Fibroblast of skin of right biceps (primary cell): ENCODE data around the gene WFDC11.
A peak's percentile ranks its signal among the peaks of the same experiment; 100 is the strongest.
"Not testable (repeated sequence)": the region's sequence is repeated elsewhere in the genome, so short reads cannot be mapped to it uniquely, and the experiment has no call there.

Source experiments
- DNase-seq: peaks from one replicate; pipeline ENCODE4 v3.0.0-alpha.2; 2013

WFDC11 gene

DNA sequence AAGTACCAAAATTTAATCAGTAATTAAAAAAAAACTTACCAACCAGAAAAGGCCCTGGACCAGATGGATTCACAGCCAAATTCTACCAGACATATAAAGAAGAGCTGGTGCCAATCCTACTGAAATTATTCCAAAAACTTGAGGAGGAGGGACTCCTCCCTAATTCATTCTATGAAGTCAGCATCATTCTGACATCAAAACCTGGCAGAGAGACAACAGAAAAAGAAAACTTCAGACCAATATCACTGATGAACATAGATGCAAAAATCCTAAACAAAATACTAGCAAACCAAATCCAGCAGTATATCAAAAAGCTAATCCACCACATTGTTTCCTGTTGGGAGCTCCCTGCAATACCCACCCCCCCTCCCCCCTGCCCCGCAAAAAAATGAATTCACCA, at the start of gene WFDC11:
TSS of gene WFDC11 (minus strand) at position 101 of the 400 bp plus-strand sequence. CDS start 19,639 bp downstream, outside the sequence.
- no peak for DNase-seq

GRCh38 chr20:45716141-45716688, 46.2 kb upstream of the WFDC11 start:
- not testable (repeated sequence) for DNase-seq

DNA sequence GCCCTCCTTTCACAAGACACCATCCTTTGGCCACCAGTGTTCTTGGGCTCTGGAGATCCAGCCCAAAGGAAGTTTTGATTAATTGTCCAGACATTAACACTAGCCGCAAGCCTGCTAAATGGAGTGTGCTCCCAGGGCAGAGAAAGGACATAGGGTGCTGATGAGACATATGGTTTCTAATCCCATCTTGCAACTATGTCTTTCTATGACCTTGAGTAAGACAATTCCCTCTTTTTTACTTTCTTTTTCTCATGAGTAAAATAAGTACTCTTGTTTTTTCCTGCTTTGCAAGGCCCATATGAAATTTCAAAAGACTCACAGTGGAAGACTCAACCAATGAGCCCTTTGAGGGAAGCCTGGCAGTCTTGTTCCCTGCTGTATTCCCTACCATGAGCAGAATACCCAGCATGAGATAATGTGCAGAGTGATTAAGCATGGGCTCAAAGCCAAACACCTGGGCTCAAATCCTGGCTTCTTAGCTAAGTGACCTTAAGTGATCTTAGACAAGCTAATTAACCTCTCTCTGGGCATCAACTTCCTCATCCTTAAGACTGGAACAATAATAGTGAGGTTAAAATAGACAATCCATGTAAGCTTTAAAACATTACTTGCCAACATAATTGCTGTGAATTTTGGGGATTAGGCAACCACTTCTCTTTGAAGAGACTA, 35.1 kb upstream of the WFDC11 start, which contains the start of gene WFDC10B:
TSS of gene WFDC10B (minus strand) at position 51 of the 669 bp plus-strand sequence. CDS start 19,027 bp downstream, outside the sequence.
- DNase-seq = no peak

DNA sequence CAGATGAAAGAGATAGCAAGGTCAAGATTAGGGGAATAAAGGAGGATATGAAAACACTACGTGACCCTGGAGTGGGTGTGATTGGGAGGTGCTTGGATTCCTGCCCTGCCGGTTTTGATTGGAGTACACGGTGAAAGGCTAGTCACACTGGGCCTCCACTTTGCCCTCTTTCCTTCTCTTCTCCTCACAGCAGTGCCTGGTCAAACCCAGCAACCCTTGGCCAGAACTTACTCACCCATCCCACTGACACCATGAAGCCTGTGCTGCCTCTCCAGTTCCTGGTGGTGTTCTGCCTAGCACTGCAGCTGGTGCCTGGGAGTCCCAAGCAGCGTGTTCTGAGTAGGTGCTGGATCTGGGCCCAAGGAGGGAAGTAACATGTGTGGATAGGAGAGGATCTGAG, 31.8 kb upstream of the WFDC11 start, which contains the start of gene WFDC13:
TSS of gene WFDC13 (plus strand) at position 166 of the 400 bp plus-strand sequence. CDS start at position 252, 86 bp downstream.
- no peak for DNase-seq

GRCh38 chr20:45701104-45701503, 31.1 kb upstream of the WFDC11 start:
- DNase-seq = no peak

GRCh38 chr20:45695496-45695895, 25.5 kb upstream of the WFDC11 start:
- no peak for DNase-seq

DNA sequence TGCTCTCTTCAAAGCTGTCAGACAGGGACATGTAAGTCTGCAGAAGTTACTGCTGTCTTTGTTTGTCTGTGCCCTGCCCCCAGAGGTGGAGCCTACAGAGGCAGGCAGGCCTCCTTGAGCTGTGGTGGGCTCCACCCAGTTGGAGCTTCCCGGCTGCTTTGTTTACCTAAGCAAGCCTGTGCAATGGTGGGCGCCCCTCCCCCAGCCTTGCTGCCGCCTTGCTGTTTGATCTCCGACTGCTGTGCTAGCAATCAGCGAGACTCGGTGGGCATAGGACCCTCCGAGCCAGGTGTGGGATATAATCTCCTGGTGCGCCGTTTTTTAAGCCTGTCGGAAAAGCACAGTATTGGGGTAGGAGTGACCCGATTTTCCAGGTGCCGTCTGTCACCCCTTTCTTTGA, 23.3 kb upstream of the WFDC11 start:
- not testable (repeated sequence) for DNase-seq

DNA sequence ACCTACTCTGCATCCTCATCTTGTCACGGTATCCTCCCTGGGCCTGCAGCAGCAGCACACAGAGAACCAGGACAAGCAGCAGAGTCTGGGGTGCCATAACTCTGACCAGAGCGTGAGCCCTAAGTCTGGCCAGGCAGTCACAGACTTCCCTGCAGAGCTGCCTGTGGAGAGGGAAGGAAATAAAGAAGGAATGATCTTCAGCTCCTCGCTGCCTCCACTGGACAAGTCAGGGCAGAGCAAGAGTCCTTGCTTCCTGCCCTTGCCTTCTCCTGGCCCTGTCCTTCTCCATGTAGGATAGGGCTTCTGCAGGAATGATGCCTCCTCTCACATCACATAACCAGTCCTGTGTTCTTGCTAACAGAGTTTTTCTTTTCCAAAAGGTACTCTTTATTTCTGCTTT, 15.9 kb upstream of the WFDC11 start:
- DNase-seq = no peak

DNA sequence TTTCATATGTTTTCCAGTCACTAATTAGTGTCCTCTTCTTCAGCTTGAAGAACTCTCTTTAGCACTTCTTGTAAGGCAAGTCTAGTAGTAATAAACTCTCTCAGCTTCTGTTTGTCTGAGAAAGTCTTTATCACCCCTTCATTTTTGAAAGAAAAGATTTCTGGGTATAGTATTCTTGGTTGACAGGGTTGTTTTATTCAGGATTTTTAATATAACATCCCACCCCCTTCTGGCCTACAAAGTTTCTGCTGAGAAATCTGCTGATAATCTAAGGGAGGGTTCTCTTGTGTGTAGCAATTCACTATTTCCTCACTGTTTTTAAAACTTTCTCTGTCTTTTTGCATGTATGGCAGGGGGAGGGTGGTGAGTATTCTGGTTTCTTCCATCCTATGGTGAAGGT, 9.6 kb upstream of the WFDC11 start:
- DNase-seq = no peak

DNA sequence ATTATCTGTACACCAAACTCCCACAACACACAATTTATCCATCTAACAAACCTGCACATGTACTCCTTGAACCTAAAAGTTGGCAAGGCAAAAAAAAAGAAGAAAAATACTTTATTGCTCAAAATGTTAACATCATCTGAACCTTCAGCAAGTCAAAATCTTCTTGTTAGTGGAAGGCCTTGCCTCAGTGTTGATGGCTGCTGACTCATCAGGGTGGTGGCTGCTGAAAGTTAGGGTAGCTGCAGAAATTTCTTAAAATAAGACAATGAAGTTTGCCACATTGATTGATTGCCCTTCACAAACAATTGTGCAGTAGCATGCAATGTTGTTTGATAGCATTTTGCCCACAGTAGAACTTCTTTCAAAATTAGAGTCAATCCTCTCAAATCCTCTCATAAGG, 2.7 kb upstream of the WFDC11 start:
- no peak for DNase-seq

GRCh38 chr20:45657038-45657437, 13.0 kb downstream of the WFDC11 start:
- DNase-seq = not testable (repeated sequence)

- not testable (repeated sequence) for DNase-seq
Observed at GRCh38 chr20:45651726-45652125, 18.3 kb downstream of the WFDC11 start.

DNA sequence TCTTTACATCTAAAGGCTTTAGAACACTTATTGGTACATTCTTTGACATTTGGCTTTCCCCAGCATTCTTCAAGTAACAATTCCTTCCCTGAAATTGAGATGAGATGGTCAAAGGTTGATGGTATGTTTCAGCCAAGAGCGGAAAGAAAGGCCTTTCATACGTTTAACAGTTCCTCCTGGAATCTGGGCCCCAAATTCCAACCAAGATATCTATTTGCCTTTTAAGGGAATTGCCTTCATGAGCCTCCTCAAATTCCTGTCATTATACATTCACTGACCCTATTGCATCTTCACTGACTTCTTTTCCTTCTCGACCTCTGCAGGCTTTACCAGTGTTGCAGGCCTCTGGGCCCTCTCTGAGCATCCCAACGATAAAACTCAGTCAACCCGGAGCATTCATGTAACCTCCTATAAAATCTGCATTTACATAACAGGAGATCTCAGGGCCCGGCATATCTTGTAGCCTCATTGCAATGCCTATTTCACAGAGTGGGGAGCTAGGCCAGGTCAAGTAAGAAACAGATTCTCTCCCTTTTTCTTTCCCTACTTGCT, 20.7 kb downstream of the WFDC11 start:
- DNase-seq = no peak

- DNase-seq = no peak
Observed at GRCh38 chr20:45647441-45648050, 22.5 kb downstream of the WFDC11 start.

DNA sequence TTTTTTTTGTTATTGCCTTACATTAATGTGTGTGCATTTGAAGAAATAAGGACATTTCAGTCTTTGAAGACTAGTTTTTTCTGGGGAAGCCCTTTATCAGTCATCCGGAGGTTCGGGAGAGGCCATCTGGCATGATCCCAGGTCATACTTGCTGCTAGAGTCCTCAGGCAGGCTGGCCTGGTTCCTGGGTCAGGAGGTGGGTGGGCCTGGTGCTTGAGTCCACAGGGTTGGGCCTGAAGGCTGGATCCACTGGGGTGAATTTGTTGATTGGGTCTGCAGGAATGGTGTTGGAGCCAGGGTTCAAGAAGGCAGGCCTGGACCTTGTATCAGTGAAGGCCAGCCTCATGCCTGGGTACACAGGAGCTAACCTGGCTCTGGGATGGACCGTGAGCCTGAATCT, 23.2 kb downstream of the WFDC11 start:
- no peak for DNase-seq

GRCh38 chr20:45645869-45646268, 24.2 kb downstream of the WFDC11 start:
- not testable (repeated sequence) for DNase-seq

DNA sequence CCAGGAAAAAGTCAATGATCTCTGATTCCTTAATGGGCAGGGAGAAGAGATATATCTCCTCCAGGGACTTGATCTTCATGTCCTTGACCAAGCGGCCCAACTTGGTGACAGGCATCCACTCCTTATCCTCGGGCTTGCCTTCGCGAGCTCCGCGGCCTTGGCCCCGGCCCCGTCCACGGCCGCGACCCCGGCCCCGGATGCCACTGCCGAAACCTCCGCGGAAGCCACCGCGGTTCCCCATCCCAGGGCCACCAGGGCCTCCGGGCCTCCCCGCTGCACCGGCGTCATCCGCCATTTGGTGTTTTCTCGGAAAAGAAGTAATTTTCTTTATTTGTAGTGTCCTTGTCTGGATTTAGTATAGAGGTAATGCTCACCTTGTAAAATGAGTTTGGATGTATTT, 29.0 kb downstream of the WFDC11 start:
- DNase-seq = not testable (repeated sequence)

- no peak for DNase-seq
Observed at GRCh38 chr20:45639687-45640086, 30.4 kb downstream of the WFDC11 start.

- no peak for DNase-seq
Observed at GRCh38 chr20:45636513-45636912, 33.5 kb downstream of the WFDC11 start.

GRCh38 chr20:45631184-45631583, 38.9 kb downstream of the WFDC11 start, which contains the start of gene WFDC9:
Gene WFDC9 (minus strand): TSS chr20:45631284. CDS start chr20:45610181, 21,103 bp downstream.
- no peak for DNase-seq

- peak; percentile 29 for DNase-seq
Observed at GRCh38 chr20:45630371-45630770, 39.7 kb downstream of the WFDC11 start.

DNA sequence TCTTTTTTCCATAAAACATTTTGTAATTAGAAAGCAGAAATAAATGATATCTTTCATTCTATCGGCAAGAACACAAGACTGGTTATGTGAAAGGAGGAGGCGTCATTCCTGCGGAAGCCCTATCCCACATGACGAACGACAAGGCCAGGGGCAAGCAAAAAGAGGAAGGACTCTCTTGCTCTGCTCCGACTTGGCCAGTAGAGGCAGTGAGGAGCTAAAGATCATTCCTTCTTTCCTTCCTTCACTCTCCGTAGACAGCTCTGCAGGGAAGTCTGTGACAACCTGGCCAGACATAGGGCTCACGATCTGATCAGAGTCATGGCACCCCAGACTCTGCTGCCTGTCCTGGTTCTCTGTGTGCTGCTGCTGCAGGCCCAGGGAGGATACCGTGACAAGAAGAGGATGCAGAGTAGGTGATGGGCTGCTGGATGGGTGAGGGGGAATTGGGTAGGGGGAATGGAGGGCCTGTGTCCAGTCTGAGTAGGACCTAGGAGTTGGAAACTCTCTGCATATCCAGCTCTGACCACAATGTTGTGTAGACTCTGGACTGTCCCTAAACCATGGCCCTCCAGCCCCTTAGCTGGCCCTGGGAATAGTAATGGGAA, 40.4 kb downstream of the WFDC11 start, which contains the start of gene WFDC10A:
TSS of gene WFDC10A (plus strand) at position 244 of the 605 bp plus-strand sequence. CDS start at position 319, 75 bp downstream.
- peak; percentile 61 for DNase-seq

GRCh38 chr20:45626540-45626939, 43.5 kb downstream of the WFDC11 start:
- no peak for DNase-seq
